Activated T-helper 17 cell treated with anti-CD3 and anti-CD28 coated beads, Interleukin-2, amount 50 U/mL, for 72 hours (primary cell): ENCODE measurements around the gene LSMEM2. TPM values are rescaled to one million over a fixed set of nuclear protein-coding genes. Genes with fewer than 3 reads are reported as not detected.
"Not testable (repeated sequence)": the region's sequence is repeated elsewhere in the genome, so short reads cannot be mapped to it uniquely, and the experiment has no call there.

Source experiments
- ATAC-seq: fragments of 150-1000 bp; cut with Tn5 transposase; replicated peaks from 2 replicates; pipeline ENCODE4 v1.10.0; 2021; ENCODE audit warnings: mild to moderate bottlenecking, moderate library complexity
- H3K27ac Mint-ChIP-seq: one replicate; pipeline ENCODE4 v1.8.0; 2022; ENCODE audit warnings: mixed read lengths
- H3K27me3 Mint-ChIP-seq: one replicate; pipeline ENCODE4 v1.8.0; 2022; ENCODE audit warnings: mixed read lengths
- H3K36me3 Mint-ChIP-seq: one replicate; pipeline ENCODE4 v1.8.0; 2022; ENCODE audit warnings: low read depth, mild to moderate bottlenecking, mixed read lengths
- H3K4me1 Mint-ChIP-seq: one replicate; pipeline ENCODE4 v1.8.0; 2022; ENCODE audit warnings: mixed read lengths
- H3K4me3 Mint-ChIP-seq: one replicate; pipeline ENCODE4 v1.8.0; 2022; ENCODE audit warnings: mild to moderate bottlenecking, mixed read lengths
- H3K9me3 Mint-ChIP-seq: one replicate; pipeline ENCODE4 v1.8.0; 2022; ENCODE audit warnings: mixed read lengths
- total RNA-seq, 2 donors: library from RNA; stranded (reverse); gene quantifications; one replicate each; pipeline ENCODE4 v1.2.3, GENCODE V29; 2022

Gene LSMEM2
- total RNA-seq, 2 donors from 2014 or later = 0.34 TPM; not detected in 1

DNA sequence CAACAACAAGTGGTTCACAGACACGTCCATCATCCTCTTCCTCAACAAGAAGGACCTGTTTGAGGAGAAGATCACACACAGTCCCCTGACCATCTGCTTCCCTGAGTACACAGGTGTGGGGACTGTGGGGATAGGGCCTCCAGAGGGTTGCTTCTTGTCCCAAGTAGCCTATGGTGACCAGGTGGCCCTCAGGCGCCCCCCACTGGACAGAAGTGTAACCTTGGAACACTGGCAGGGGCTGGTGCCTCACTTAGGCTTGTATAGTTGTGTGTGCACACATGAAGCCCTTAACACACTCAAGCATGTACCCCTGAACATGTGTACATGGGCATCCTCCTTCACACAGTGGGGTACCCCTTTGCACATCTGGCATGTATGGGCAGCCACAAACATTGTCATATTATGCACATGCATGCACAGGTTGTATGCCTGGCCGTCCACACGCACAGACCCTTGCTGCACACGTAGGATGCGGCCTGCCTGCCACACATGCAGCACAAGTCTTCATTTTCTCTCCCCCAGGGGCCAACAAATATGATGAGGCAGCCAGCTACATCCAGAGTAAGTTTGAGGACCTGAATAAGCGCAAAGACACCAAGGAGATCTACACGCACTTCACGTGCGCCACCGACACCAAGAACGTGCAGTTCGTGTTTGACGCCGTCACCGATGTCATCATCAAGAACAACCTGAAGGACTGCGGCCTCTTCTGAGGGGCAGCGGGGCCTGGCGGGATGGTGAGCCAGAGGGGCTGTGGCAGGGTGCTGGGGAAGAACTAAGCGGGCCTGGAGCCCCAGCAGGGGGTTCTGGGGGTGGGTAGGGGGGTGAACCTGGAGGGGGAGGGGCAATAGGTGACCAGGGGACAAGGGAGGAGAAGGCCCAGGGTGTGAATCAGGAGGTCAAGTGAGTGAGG is 21.7 kb upstream of the LSMEM2 start:
- no peak for ATAC-seq
- no peak overlapping the region for H3K4me3 Mint-ChIP-seq
- peak overlapping the region; percentile 67 for H3K27ac Mint-ChIP-seq
- no peaks in the 10 kb centered on the region for H3K4me1 Mint-ChIP-seq
- peaks cover 75% of the 10 kb centered on the region for H3K36me3 Mint-ChIP-seq
- H3K9me3 Mint-ChIP-seq = no peaks in the 10 kb centered on the region
- H3K27me3 Mint-ChIP-seq = no peaks in the 10 kb centered on the region

DNA sequence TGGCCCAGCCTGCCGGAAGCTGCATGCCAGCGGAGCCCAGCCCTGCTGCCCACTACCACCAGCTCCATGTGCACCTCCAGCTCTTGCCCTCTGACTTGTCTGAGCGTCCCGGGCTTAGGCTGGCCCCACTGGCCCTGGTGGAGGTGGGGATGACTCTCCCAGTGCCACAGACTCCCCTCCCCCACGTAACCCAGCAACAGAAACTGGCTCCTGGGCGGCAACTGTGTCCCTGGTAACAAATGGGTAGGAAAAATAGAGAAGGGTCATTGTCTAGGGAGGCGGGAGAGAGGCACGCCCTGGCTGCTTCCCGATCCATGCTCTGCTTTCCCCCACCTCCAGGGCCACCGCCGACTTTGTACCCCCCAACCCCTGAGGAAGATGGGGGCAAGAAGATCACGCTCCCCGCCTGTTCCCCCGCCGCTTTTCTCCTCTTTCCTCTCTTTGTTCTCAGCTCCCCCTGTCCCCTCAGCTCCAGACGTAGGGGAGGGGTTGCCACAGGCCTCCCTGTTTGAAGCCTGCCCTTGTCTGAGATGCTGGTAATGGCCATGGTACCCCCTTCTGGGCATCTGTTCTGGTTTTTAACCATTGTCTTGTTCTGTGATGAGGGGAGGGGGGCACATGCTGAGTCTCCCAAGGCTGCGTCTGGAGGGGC is 20.7 kb upstream of the LSMEM2 start:
- peak overlapping the region; percentile 56 for H3K27ac Mint-ChIP-seq
- H3K4me1 Mint-ChIP-seq = no peaks in the 10 kb centered on the region
- no peaks in the 10 kb centered on the region for H3K27me3 Mint-ChIP-seq
- no peak overlapping the region for H3K4me3 Mint-ChIP-seq
- H3K9me3 Mint-ChIP-seq = no peaks in the 10 kb centered on the region
- H3K36me3 Mint-ChIP-seq = peaks cover 68% of the 10 kb centered on the region
- ATAC-seq = no peak

- H3K27me3 Mint-ChIP-seq = no peaks in the 10 kb centered on the region
- peak overlapping the region; percentile 68 for H3K4me3 Mint-ChIP-seq
Measured at GRCh38 chr3:50258979-50259378, 19.9 kb upstream of the LSMEM2 start.

GRCh38 chr3:50259432-50260026 is 19.4 kb upstream of the LSMEM2 start:
- peak overlapping the region; percentile 63 for H3K27ac Mint-ChIP-seq
- H3K4me3 Mint-ChIP-seq = peak overlapping the region; percentile 68
- no peaks in the 10 kb centered on the region for H3K9me3 Mint-ChIP-seq
- peaks cover 54% of the 10 kb centered on the region for H3K36me3 Mint-ChIP-seq
- peak; percentile 18 for ATAC-seq
- H3K4me1 Mint-ChIP-seq = no peaks in the 10 kb centered on the region
- H3K27me3 Mint-ChIP-seq = no peaks in the 10 kb centered on the region

More at GRCh38 chr3:50258979-50259378, 19.9 kb upstream of the LSMEM2 start:
- Mint-ChIP-seq H3K9me3 (no peaks in the 10 kb centered on the region), H3K27ac (peak overlapping the region; percentile 56), H3K4me1 (no peaks in the 10 kb centered on the region), H3K36me3 (peaks cover 60% of the 10 kb centered on the region)
- ATAC-seq = no peak

- H3K27ac Mint-ChIP-seq = peak overlapping the region; percentile 63
- no peaks in the 10 kb centered on the region for H3K9me3 Mint-ChIP-seq
Measured at GRCh38 chr3:50260027-50260941, 18.6 kb upstream of the LSMEM2 start.

DNA sequence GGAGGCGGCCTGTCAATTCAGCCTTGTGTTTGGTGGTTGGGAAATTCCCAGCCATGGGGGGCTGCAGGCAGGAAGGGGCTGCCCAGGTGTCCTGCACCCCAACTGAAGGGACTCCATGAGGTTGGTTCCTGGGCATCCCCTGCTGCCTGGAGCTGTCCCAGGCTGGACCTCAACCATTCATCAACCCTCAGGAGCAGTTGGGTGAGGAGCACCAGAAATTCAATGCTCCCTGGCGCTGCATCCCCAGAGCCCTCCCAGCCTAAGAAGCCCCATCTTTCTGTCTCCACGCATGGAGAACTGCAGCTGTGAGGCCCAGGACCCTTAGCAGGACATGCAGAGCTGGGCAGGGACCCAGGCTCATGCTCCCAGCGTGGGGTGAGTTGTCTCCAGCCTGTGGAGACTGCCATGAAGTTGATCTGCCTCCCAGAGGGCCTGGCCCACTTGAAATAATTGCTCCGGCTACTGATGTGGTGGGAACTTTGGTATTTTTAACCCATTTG is 17.9 kb upstream of the LSMEM2 start:
- peaks cover 40% of the 10 kb centered on the region for H3K36me3 Mint-ChIP-seq
- ATAC-seq = no peak
- no peaks in the 10 kb centered on the region for H3K4me1 Mint-ChIP-seq
- H3K4me3 Mint-ChIP-seq = peak overlapping the region; percentile 68
- no peaks in the 10 kb centered on the region for H3K27me3 Mint-ChIP-seq
- H3K9me3 Mint-ChIP-seq = no peaks in the 10 kb centered on the region
- H3K27ac Mint-ChIP-seq = no peak overlapping the region

More at GRCh38 chr3:50260027-50260941, 18.6 kb upstream of the LSMEM2 start:
- no peaks in the 10 kb centered on the region for H3K27me3 Mint-ChIP-seq
- no peaks in the 10 kb centered on the region for H3K4me1 Mint-ChIP-seq
- H3K36me3 Mint-ChIP-seq = peaks cover 47% of the 10 kb centered on the region
- peak overlapping the region; percentile 68 for H3K4me3 Mint-ChIP-seq
- peak; percentile 96 for ATAC-seq

DNA sequence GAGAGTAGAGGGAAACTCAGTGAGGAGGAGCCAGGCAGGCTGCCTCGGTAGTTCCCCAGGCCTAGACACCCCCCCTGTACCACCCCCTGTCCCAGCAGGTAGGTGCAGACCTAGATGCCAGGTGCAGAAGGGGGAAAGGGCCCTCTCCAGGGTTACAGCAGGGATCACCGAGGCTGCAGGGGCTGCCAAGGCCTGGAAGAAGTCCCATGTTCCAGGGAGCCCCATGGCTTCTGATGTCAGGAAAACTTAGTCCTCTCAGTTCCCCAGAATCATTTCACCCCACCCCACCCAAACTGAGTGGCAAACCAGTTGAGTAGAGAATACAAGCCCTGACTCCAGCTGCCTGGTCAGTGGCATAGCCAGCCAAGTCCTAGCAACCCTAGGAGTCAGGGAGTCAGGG is 17.4 kb upstream of the LSMEM2 start:
- Mint-ChIP-seq H3K27ac (no peak overlapping the region), H3K4me3 (no peak overlapping the region), H3K36me3 (peaks cover 35% of the 10 kb centered on the region), H3K4me1 (no peaks in the 10 kb centered on the region), H3K9me3 (no peaks in the 10 kb centered on the region), H3K27me3 (no peaks in the 10 kb centered on the region)
- ATAC-seq = no peak

DNA sequence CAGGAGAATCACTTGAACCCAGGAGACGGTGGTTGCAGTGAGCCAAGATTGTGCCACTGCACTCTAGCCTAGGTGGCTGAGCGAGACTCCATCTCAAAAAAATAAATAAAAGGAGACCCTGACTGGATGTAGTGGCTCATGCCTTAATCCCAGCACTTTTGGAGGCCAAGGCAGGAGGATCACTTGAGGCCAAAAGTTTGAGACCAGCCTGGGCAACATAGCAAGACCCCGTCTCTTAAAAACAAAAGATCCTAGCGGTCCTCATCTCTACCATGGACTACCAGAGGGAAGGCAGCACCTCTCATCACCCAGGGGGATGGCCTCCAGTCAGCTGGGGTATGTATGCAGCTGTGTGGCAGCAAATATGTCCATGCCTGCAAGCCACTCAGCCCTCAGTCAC is 16.7 kb upstream of the LSMEM2 start:
- not testable (repeated sequence) for ATAC-seq, H3K27ac Mint-ChIP-seq, H3K4me3 Mint-ChIP-seq, H3K4me1 Mint-ChIP-seq, H3K27me3 Mint-ChIP-seq, H3K9me3 Mint-ChIP-seq
- H3K36me3 Mint-ChIP-seq = peaks cover 28% of the 10 kb centered on the region

DNA sequence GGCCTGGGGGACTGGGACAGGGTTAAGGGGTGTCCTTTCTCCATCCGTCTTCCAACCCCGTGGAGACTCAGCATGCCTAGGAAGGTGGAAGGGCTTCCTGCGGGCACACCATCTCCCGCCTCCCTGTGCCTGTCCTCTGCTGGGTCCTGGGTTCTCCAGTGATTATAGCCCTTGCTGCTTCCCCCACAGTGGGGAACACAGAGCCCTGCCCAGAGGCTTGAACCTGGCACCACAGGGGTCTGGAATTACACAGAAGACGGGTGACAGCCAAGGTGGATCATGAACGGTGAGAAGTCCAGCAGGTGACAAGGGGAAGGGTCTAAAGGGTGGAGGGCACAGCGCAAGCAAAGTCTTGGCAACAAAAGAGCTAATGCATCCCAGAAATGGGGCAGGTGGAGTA is 16.1 kb upstream of the LSMEM2 start:
- Mint-ChIP-seq H3K36me3 (peaks cover 22% of the 10 kb centered on the region), H3K4me3 (no peak overlapping the region), H3K27me3 (no peaks in the 10 kb centered on the region), H3K27ac (no peak overlapping the region), H3K9me3 (no peaks in the 10 kb centered on the region), H3K4me1 (no peaks in the 10 kb centered on the region)
- ATAC-seq = no peak

- Mint-ChIP-seq H3K9me3 (no peaks in the 10 kb centered on the region), H3K27ac (no peak overlapping the region), H3K36me3 (peaks cover 12% of the 10 kb centered on the region), H3K27me3 (no peaks in the 10 kb centered on the region), H3K4me3 (no peak overlapping the region), H3K4me1 (no peaks in the 10 kb centered on the region)
- ATAC-seq = no peak
Measured at GRCh38 chr3:50263478-50264382, 15.2 kb upstream of the LSMEM2 start.

GRCh38 chr3:50264383-50264963 is 14.4 kb upstream of the LSMEM2 start:
- Mint-ChIP-seq H3K9me3 (no peaks in the 10 kb centered on the region), H3K4me1 (no peaks in the 10 kb centered on the region), H3K4me3 (no peak overlapping the region), H3K36me3 (peaks cover 5% of the 10 kb centered on the region), H3K27ac (no peak overlapping the region), H3K27me3 (no peaks in the 10 kb centered on the region)
- ATAC-seq = no peak

- Mint-ChIP-seq H3K9me3 (no peaks in the 10 kb centered on the region), H3K4me3 (no peak overlapping the region), H3K36me3 (no peaks in the 10 kb centered on the region), H3K27me3 (no peaks in the 10 kb centered on the region), H3K27ac (no peak overlapping the region), H3K4me1 (no peaks in the 10 kb centered on the region)
- no peak for ATAC-seq
Measured at GRCh38 chr3:50264964-50265485, 13.9 kb upstream of the LSMEM2 start.
